IMR-90 (cell line): ENCODE measurements around the gene SCAF1. TPM values are rescaled to one million over a fixed set of nuclear protein-coding genes. Genes with fewer than 3 reads are reported as not detected.

Source experiments
- ATAC-seq: fragments of 200-7000 bp; cut with Tn5 transposase; 2 replicates; pipeline ENCODE4 v1.9.1; 2020; ENCODE audit warnings: low read depth, mild to moderate bottlenecking, moderate library complexity
- BruUV-seq: library from RNA; stranded (reverse); fragments of 400-500 nt; replicated peaks from 2 replicates; lab custom pipeline; 2021; lab: Mats Ljungman, UMichigan
- CTCF ChIA-PET: fragments of 300-600 bp; formaldehyde crosslinking; extraction: SDS; loops from one replicate; lab custom pipeline; 2021; ENCODE audit warnings: antibody characterized with exemption; lab: Yijun Ruan, JAX
- POLR2A ChIA-PET: fragments of 300-600 bp; sonication (Branson Sonifier 250); formaldehyde crosslinking; loops from one replicate; lab custom pipeline; 2022; ENCODE audit warnings: antibody characterized with exemption; ENCODE audit not compliant: unreplicated experiment; lab: Charles Lee
- DNase-seq: peaks from one replicate; pipeline ENCODE4 v3.0.0; 2013
- H2AFZ ChIP-seq: replicated peaks from 2 replicates; pipeline ENCODE3; 2013; ENCODE audit warnings: low read length, mild to moderate bottlenecking; ENCODE audit not compliant: poor library complexity
- H2AK5ac ChIP-seq: 2 replicates; pipeline ENCODE4 v1.6.1; 2013; ENCODE audit warnings: low read depth, low read length, inconsistent platforms
- H2AK9ac ChIP-seq: replicated peaks from 2 replicates; pipeline ENCODE3; 2013; ENCODE audit warnings: mild to moderate bottlenecking, low read depth, low read length, moderate library complexity; ENCODE audit not compliant: poor library complexity
- H2BK120ac ChIP-seq: 2 replicates; pipeline ENCODE4 v1.6.1; 2013; ENCODE audit warnings: low read depth, low read length, inconsistent platforms
- H2BK15ac ChIP-seq: 3 replicates; pipeline ENCODE4 v1.6.1; 2013; ENCODE audit warnings: low read depth, low read length, inconsistent platforms
- H2BK20ac ChIP-seq: 2 replicates; pipeline ENCODE4 v1.6.1; 2013; ENCODE audit warnings: low read depth, mild to moderate bottlenecking, inconsistent platforms, low read length, moderate library complexity
- H2BK5ac ChIP-seq: 2 replicates; pipeline ENCODE4 v1.6.1; 2013; ENCODE audit warnings: mild to moderate bottlenecking, low read depth, low read length, inconsistent platforms; ENCODE audit not compliant: poor library complexity, severe bottlenecking
- H3K14ac ChIP-seq: replicated peaks from 2 replicates; pipeline ENCODE4 v1.6.1; 2013; ENCODE audit warnings: low read depth, low read length, inconsistent platforms
- H3K18ac ChIP-seq: 2 replicates; pipeline ENCODE4 v1.6.1; 2013; ENCODE audit warnings: low read depth, low read length, control low read depth
- H3K23ac ChIP-seq: 2 replicates; pipeline ENCODE4 v1.6.1; 2013; ENCODE audit warnings: low read depth, low read length, inconsistent platforms
- H3K27ac ChIP-seq: 2 replicates; pipeline ENCODE4 v1.5.1; 2013; ENCODE audit warnings: mild to moderate bottlenecking, control low read depth, low read length; ENCODE audit not compliant: insufficient read depth
- H3K27me3 ChIP-seq: 2 replicates; pipeline ENCODE4 v1.6.1; 2013; ENCODE audit warnings: low read length; ENCODE audit not compliant: control insufficient read depth, insufficient read depth
- H3K36me3 ChIP-seq: 2 replicates; pipeline ENCODE4 v1.6.1; 2013; ENCODE audit warnings: low read length, mixed read lengths; ENCODE audit not compliant: control insufficient read depth, insufficient read depth
- H3K4ac ChIP-seq: 2 replicates; pipeline ENCODE4 v1.6.1; 2013; ENCODE audit warnings: low read depth, low read length, inconsistent platforms
- H3K4me1 ChIP-seq: 2 replicates; pipeline ENCODE4 v1.6.1; 2013; ENCODE audit warnings: low read length, mixed read lengths; ENCODE audit not compliant: control insufficient read depth, insufficient read depth
- H3K4me2 ChIP-seq: 2 replicates; pipeline ENCODE4 v1.6.1; 2013; ENCODE audit warnings: low read depth, mild to moderate bottlenecking, control low read depth, low read length, moderate library complexity
- H3K4me3 ChIP-seq: 2 replicates; pipeline ENCODE4 v1.5.1; 2013; ENCODE audit warnings: low read depth, mild to moderate bottlenecking, control low read depth, low read length, moderate library complexity; ENCODE audit not compliant: insufficient read depth
- H3K56ac ChIP-seq: 2 replicates; pipeline ENCODE4 v1.6.1; 2013; ENCODE audit warnings: low read length, inconsistent platforms; ENCODE audit not compliant: insufficient read depth; ENCODE audit errors: extremely low read depth
- H3K79me1 ChIP-seq, 2 experiments: 2 replicates each; pipeline ENCODE4 v1.6.1; 2013; ENCODE audit warnings: low read length in 2 of 2, inconsistent platforms in 1 of 2, low read depth in 1 of 2
- H3K9ac ChIP-seq: 2 replicates; pipeline ENCODE4 v1.6.1; 2013; ENCODE audit warnings: low read depth, low read length, control low read depth
- H3K9me1 ChIP-seq: 2 replicates; pipeline ENCODE4 v1.6.1; 2013; ENCODE audit warnings: low read length, inconsistent platforms; ENCODE audit not compliant: insufficient read depth
- H3K9me3 ChIP-seq: 2 replicates; pipeline ENCODE4 v1.6.1; 2013; ENCODE audit warnings: low read length; ENCODE audit not compliant: control insufficient read depth, insufficient read depth
- H4K20me1 ChIP-seq: 2 replicates; pipeline ENCODE4 v1.6.1; 2013; ENCODE audit warnings: low read length, inconsistent platforms; ENCODE audit not compliant: insufficient read depth
- H4K5ac ChIP-seq: 2 replicates; pipeline ENCODE4 v1.6.1; 2013; ENCODE audit warnings: mild to moderate bottlenecking, low read depth, low read length, control low read depth
- H4K8ac ChIP-seq, 2 experiments: 2 replicates each; pipeline ENCODE4 v1.6.1; 2013; ENCODE audit warnings: low read depth in 2 of 2, low read length in 2 of 2, control low read depth in 1 of 2, inconsistent platforms in 1 of 2
- H4K91ac ChIP-seq: 2 replicates; pipeline ENCODE4 v1.6.1; 2013; ENCODE audit warnings: low read depth, low read length, inconsistent platforms; ENCODE audit not compliant: insufficient read depth
- CEBPB ChIP-seq: IDR thresholded peaks from 2 replicates; pipeline ENCODE4 v1.6.1; 2012; ENCODE audit warnings: low read depth, low read length, improper control_type of control experiment
- CHD1 ChIP-seq: IDR thresholded peaks from 2 replicates; pipeline ENCODE4 v1.6.1; 2012; ENCODE audit warnings: low read depth, low read length, improper control_type of control experiment
- MAFK ChIP-seq: IDR thresholded peaks from 2 replicates; pipeline ENCODE4 v1.6.1; 2012; ENCODE audit warnings: low read depth, low read length, improper control_type of control experiment
- MXI1 ChIP-seq: IDR thresholded peaks from 2 replicates; pipeline ENCODE4 v1.6.1; 2012; ENCODE audit warnings: low read depth, mild to moderate bottlenecking, low read length, moderate library complexity, borderline replicate concordance
- NFE2L2 ChIP-seq: fragments of 150-350 bp; IDR thresholded peaks from 2 replicates; pipeline ENCODE4 v1.6.1; 2016; ENCODE audit warnings: low read depth, mild to moderate bottlenecking, low read length
- POLR2A ChIP-seq: IDR thresholded peaks from 2 replicates; pipeline ENCODE4 v1.6.1; 2012; ENCODE audit warnings: mild to moderate bottlenecking, low read depth, low read length
- RCOR1 ChIP-seq: IDR thresholded peaks from 2 replicates; pipeline ENCODE4 v1.6.1; 2012; ENCODE audit warnings: mild to moderate bottlenecking, low read length, improper control_type of control experiment; ENCODE audit not compliant: insufficient replicate concordance
- RFX5 ChIP-seq: IDR thresholded peaks from 2 replicates; pipeline ENCODE4 v1.8.0; 2012; ENCODE audit warnings: low read depth, mild to moderate bottlenecking, low read length, moderate library complexity
- WGBS, 2 experiments: methylation state at CpG; one replicate each; pipeline versions ENCODE4 v1.1.5 to v1.1.7; 2013; ENCODE audit warnings: missing lambda C conversion rate in 2 of 2; ENCODE audit not compliant: insufficient read length in 1 of 2; ENCODE audit errors: extremely low coverage in 2 of 2; 5-methylcytosine and 5-hydroxymethylcytosine counted together
- dilution Hi-C: fragments of 300-500 bp; cut with HindIII; formaldehyde crosslinking; loops from one replicate; pipeline ENCODE4 v1.14.3; 2018; ENCODE audit warnings: low sequenced_read_pairs; ENCODE audit not compliant: unreplicated experiment
- in situ Hi-C: fragments of 300-500 bp; cut with MboI; formaldehyde crosslinking; loops from 3 replicates; pipeline ENCODE4 v1.14.3; 2019; ENCODE audit warnings: low sequenced_read_pairs, inconsistent platforms, mixed read lengths
- intact Hi-C: fragments of 100-400 bp; cut with micrococcal nuclease; formaldehyde crosslinking; loops from 2 replicates; pipeline ENCODE4 v1.10.0; 2022
- polyA plus RNA-seq, 3 experiments: library from polyadenylated mRNA; depleted of rRNA; stranded (reverse); fragments of >200 nt; gene quantifications; 2 replicates each; pipeline ENCODE4 v1.2.3, GENCODE V29; 2012; ENCODE audit warnings: low replicate concordance in 1 of 3
- total RNA-seq: library from RNA; depleted of rRNA; stranded (reverse); fragments of >200 nt; gene quantifications from 2 replicates; pipeline ENCODE4 v1.2.3, GENCODE V29; 2012
- TF ChIP-seq, protein P1 (sequence below): fragments of 150-350 bp; IDR thresholded peaks from 2 replicates; pipeline ENCODE4 v1.6.1; 2017; ENCODE audit warnings: mild to moderate bottlenecking, antibody characterized with exemption, low read length, low read depth

Gene SCAF1
- total and polyA plus RNA-seq, 2 of the 4 experiments (the other 2 are of a cell fraction) = 2.2 to 14.8 TPM

DNA sequence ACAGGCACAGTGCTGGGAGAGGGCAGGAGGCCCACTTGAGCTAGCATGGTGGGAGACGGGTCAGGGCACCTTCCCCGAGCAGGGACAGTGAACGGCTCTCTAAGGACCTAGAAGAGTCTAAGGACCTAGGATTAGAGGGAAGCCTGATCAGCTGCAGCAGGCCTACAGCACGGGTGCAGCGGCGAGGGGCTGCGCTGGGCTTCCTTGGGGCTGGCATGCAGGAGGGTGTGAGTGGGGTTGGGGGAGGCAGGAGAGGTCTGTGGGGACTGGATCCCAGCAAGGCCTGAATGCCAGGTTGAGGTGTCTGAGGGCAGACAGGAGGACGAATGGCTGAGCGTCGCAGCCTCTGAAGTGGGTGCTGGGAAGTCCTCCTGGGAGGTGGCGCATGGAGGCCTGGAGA lies 3.6 kb downstream of the SCAF1 start:
- POLR2A ChIA-PET = no interaction called here
- TF ChIP-seq RCOR1 (no peak), MXI1 (no peak), POLR2A (no peak), CEBPB (no peak), NFE2L2 (no peak), CHD1 (no peak), MAFK (no peak), RFX5 (no peak)
- TF ChIP-seq, protein P1, sequence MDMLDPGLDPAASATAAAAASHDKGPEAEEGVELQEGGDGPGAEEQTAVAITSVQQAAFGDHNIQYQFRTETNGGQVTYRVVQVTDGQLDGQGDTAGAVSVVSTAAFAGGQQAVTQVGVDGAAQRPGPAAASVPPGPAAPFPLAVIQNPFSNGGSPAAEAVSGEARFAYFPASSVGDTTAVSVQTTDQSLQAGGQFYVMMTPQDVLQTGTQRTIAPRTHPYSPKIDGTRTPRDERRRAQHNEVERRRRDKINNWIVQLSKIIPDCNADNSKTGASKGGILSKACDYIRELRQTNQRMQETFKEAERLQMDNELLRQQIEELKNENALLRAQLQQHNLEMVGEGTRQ = no peak

More for the DNA sequence above, 3.6 kb downstream of the SCAF1 start:
- Histone ChIP-seq H3K79me1 (peaks cover 48 to 77% of the 10 kb centered on the region in 2 experiments), H2AK5ac (no peak overlapping the region), H4K5ac (no peak overlapping the region), H2BK5ac (no peak overlapping the region), H3K18ac (no peak overlapping the region), H3K36me3 (peaks cover 35% of the 10 kb centered on the region), H4K91ac (no peak overlapping the region), H3K4ac (no peak overlapping the region), H3K9ac (no peak overlapping the region), H4K8ac (no peak overlapping the region), H3K23ac (no peak overlapping the region), H3K4me1 (peaks cover 4% of the 10 kb centered on the region), H2BK20ac (no peak overlapping the region), H3K56ac (no peak overlapping the region), H3K4me3 (no peak overlapping the region), H2AK9ac (no peak overlapping the region), H2AFZ (no peak overlapping the region), H2BK15ac (no peak overlapping the region), H3K9me1 (0 out of 2 replicates have a peak, but pooled peaks cover 8% of the 10 kb centered on the region), H2BK120ac (no peak overlapping the region), H3K27ac (no peak overlapping the region), H3K27me3 (no peaks in the 10 kb centered on the region), H4K20me1 (peaks cover 46% of the 10 kb centered on the region), H3K4me2 (no peak overlapping the region), H3K14ac (no peak overlapping the region), H3K9me3 (no peaks in the 10 kb centered on the region)
- no peak for ATAC-seq
- CTCF ChIA-PET = no interaction called here
- BruUV-seq = no TSS peak
- WGBS, 2 experiments = 93% methylated on average over 5 of the region's 11 CpGs; no CpG with 5 or more reads in 1 of the 2 experiments
- no peak for DNase-seq
- intact Hi-C loops (no loop called here), in situ Hi-C loops (no loop called here), dilution Hi-C loops (no loop called here)
